Loucy (cell line): ENCODE data around the gene UNC5A.

Source experiments
- H2AFZ ChIP-seq: fragments of 200-600 bp; sonication (generic); 2 replicates; pipeline ENCODE4 v1.6.0; 2016; ENCODE audit warnings: antibody characterized with exemption, mild to moderate bottlenecking, low read length, moderate library complexity
- H3F3A ChIP-seq: fragments of 200-600 bp; 2 replicates; pipeline ENCODE4 v1.6.0; 2016; ENCODE audit warnings: antibody characterized with exemption, low read depth, mild to moderate bottlenecking
- H3K27me3 ChIP-seq: fragments of 200-600 bp; sonication (generic); 2 replicates; pipeline ENCODE4 v1.6.1; 2014; ENCODE audit warnings: low read length, mild to moderate bottlenecking; ENCODE audit not compliant: insufficient read depth, poor library complexity, severe bottlenecking
- H3K36me3 ChIP-seq: fragments of 200-600 bp; sonication (generic); 2 replicates; pipeline ENCODE4 v1.6.1; 2016; ENCODE audit warnings: low read length; ENCODE audit not compliant: insufficient read depth
- H3K4me1 ChIP-seq: fragments of 200-600 bp; sonication (generic); 2 replicates; pipeline ENCODE4 v1.5.1; 2014; ENCODE audit warnings: low read length, mild to moderate bottlenecking; ENCODE audit not compliant: insufficient read depth, poor library complexity, severe bottlenecking
- H3K4me2 ChIP-seq: fragments of 200-600 bp; sonication (generic); 2 replicates; pipeline ENCODE4 v1.6.0; 2014; ENCODE audit warnings: antibody characterized with exemption, low read length, low read depth, mild to moderate bottlenecking; ENCODE audit not compliant: poor library complexity, severe bottlenecking
- H3K4me3 ChIP-seq: fragments of 200-600 bp; sonication (generic); 2 replicates; pipeline ENCODE4 v1.5.1; 2014; ENCODE audit warnings: low read length, mild to moderate bottlenecking, mixed read lengths; ENCODE audit not compliant: poor library complexity, severe bottlenecking
- H3K79me2 ChIP-seq: fragments of 200-600 bp; sonication (generic); 2 replicates; pipeline ENCODE4 v1.6.1; 2014; ENCODE audit warnings: low read length; ENCODE audit not compliant: insufficient read depth
- H3K9ac ChIP-seq: fragments of 200-600 bp; sonication (generic); 2 replicates; pipeline ENCODE4 v1.6.0; 2014; ENCODE audit warnings: mild to moderate bottlenecking, low read depth, low read length, moderate library complexity; ENCODE audit not compliant: poor library complexity, severe bottlenecking
- H3K9me2 ChIP-seq: fragments of 200-600 bp; sonication (generic); replicated peaks from 2 replicates; pipeline ENCODE4 v1.6.1; 2016; ENCODE audit warnings: low read depth, low read length, mixed read lengths
- H3K9me3 ChIP-seq: fragments of 200-600 bp; sonication (generic); 2 replicates; pipeline ENCODE4 v1.6.1; 2014; ENCODE audit warnings: mild to moderate bottlenecking, antibody characterized with exemption, low read length, low read depth; ENCODE audit not compliant: insufficient read depth
- H4K20me1 ChIP-seq: fragments of 200-600 bp; sonication (generic); 2 replicates; pipeline ENCODE4 v1.6.0; 2014; ENCODE audit warnings: antibody characterized with exemption, low read length, mild to moderate bottlenecking; ENCODE audit not compliant: insufficient read depth, poor library complexity, severe bottlenecking
- EZH2phosphoT487 ChIP-seq: fragments of 200-600 bp; IDR thresholded peaks from 2 replicates; pipeline ENCODE4 v1.6.1; 2018; ENCODE audit warnings: antibody characterized with exemption, mild to moderate bottlenecking, moderate library complexity, borderline replicate concordance
- TF ChIP-seq, protein P1 (sequence below): fragments of 200-600 bp; sonication (generic); conservative IDR thresholded peaks from 2 replicates; pipeline ENCODE4 v1.5.1; 2014; ENCODE audit warnings: mild to moderate bottlenecking, antibody characterized with exemption, low read length

Gene UNC5A

GRCh38 chr5:176863041-176863764, 52.8 kb downstream of the UNC5A start:
- no peaks in the 10 kb centered on the region for H4K20me1 ChIP-seq
- no peak overlapping the region for H3K4me3 ChIP-seq
- no peaks in the 10 kb centered on the region for H3K36me3 ChIP-seq
- H3K79me2 ChIP-seq = no peaks in the 10 kb centered on the region
- H3K9me3 ChIP-seq = no peaks in the 10 kb centered on the region
- H2AFZ ChIP-seq = no peak overlapping the region
- H3K9me2 ChIP-seq = no peaks in the 10 kb centered on the region
- H3K4me1 ChIP-seq = no peaks in the 10 kb centered on the region
- TF ChIP-seq EZH2phosphoT487 = no peak
- TF ChIP-seq, protein P1, sequence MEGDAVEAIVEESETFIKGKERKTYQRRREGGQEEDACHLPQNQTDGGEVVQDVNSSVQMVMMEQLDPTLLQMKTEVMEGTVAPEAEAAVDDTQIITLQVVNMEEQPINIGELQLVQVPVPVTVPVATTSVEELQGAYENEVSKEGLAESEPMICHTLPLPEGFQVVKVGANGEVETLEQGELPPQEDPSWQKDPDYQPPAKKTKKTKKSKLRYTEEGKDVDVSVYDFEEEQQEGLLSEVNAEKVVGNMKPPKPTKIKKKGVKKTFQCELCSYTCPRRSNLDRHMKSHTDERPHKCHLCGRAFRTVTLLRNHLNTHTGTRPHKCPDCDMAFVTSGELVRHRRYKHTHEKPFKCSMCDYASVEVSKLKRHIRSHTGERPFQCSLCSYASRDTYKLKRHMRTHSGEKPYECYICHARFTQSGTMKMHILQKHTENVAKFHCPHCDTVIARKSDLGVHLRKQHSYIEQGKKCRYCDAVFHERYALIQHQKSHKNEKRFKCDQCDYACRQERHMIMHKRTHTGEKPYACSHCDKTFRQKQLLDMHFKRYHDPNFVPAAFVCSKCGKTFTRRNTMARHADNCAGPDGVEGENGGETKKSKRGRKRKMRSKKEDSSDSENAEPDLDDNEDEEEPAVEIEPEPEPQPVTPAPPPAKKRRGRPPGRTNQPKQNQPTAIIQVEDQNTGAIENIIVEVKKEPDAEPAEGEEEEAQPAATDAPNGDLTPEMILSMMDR = no peak
- H3F3A ChIP-seq = no peaks in the 10 kb centered on the region
- no peak overlapping the region for H3K9ac ChIP-seq
- H3K4me2 ChIP-seq = no peak overlapping the region
- H3K27me3 ChIP-seq = no peaks in the 10 kb centered on the region

- no peak overlapping the region for H3K4me2 ChIP-seq
- no peaks in the 10 kb centered on the region for H3K9me2 ChIP-seq
- no peak overlapping the region for H3K9ac ChIP-seq
- no peaks in the 10 kb centered on the region for H3K36me3 ChIP-seq
- no peaks in the 10 kb centered on the region for H3K27me3 ChIP-seq
- no peaks in the 10 kb centered on the region for H4K20me1 ChIP-seq
- H3K4me3 ChIP-seq = no peak overlapping the region
- H2AFZ ChIP-seq = no peak overlapping the region
- H3K79me2 ChIP-seq = no peaks in the 10 kb centered on the region
- H3F3A ChIP-seq = no peaks in the 10 kb centered on the region
- H3K9me3 ChIP-seq = no peaks in the 10 kb centered on the region
- no peak for TF ChIP-seq EZH2phosphoT487
- TF ChIP-seq, protein P1 = no peak
- H3K4me1 ChIP-seq = no peaks in the 10 kb centered on the region
These were observed 53.4 kb downstream of the UNC5A start for GRCh38 chr5:176863765-176864098.

DNA sequence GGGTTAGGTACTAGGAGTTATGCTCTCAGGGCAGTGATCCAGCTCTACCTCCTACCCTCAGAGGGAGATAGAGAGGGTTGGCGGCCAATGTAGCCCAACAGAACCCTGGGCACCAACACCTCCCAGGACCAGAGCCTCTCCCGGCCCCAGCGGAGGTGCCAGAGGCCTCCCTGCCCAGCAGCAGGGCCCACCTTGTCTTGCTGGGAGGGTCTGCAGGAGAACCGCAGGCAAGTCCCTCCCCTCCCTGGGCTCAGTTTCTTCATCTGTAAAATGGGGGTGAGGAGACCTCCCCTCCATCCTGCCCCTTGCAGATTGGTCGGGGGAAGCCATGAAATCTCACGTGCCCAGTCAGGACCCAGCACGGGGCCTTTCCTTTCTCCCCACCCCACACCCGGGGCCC, 54.4 kb downstream of the UNC5A start:
- H3K4me2 ChIP-seq = no peak overlapping the region
- no peaks in the 10 kb centered on the region for H3K36me3 ChIP-seq
- no peak for TF ChIP-seq EZH2phosphoT487
- TF ChIP-seq, protein P1 = no peak
- no peaks in the 10 kb centered on the region for H3K4me1 ChIP-seq
- H2AFZ ChIP-seq = no peak overlapping the region
- H3F3A ChIP-seq = no peaks in the 10 kb centered on the region
- H4K20me1 ChIP-seq = no peaks in the 10 kb centered on the region
- H3K9me2 ChIP-seq = no peaks in the 10 kb centered on the region
- no peaks in the 10 kb centered on the region for H3K79me2 ChIP-seq
- H3K9me3 ChIP-seq = no peaks in the 10 kb centered on the region
- no peaks in the 10 kb centered on the region for H3K27me3 ChIP-seq
- H3K4me3 ChIP-seq = no peak overlapping the region
- H3K9ac ChIP-seq = no peak overlapping the region
